Measurements from ENCODE around the gene MUC5B.

Gene MUC5B

DNA sequence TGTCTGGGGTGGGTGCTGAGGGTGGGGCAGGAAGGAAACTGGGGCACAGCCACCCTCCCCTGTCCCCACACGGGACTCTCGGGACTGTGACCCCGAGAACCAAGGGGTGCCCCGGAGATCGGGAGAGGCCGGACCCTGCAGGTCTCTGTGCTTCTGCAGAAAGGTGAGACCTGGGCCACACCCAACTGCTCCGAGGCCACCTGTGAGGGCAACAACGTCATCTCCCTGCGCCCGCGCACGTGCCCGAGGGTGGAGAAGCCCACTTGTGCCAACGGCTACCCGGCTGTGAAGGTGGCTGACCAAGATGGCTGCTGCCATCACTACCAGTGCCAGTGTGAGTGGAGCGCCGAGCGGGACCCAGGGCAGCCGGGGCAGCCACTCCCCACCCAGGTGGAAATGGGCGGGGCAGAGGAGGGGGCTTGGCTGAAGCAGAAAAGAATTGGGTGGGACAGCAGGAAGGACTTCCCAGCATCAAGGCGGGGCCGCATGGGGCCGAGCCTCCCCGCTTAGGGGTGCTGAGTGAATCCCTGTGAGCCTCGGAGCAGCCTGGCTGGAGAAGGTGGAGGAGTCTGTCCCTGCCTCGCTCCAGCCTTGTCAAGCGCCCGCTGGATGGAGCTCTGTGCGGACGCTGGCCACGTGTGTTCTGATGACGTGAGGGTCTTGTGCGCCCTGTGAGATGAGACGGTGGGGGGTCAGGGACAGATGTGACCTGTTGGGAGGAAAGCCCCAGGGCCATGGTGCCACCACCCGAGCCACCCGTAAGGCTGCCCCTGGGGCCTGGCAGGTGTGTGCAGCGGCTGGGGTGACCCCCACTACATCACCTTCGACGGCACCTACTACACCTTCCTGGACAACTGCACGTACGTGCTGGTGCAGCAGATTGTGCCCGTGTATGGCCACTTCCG is 29.3 kb upstream of the MUC5B start:
- DNase-seq = no peak

DNA sequence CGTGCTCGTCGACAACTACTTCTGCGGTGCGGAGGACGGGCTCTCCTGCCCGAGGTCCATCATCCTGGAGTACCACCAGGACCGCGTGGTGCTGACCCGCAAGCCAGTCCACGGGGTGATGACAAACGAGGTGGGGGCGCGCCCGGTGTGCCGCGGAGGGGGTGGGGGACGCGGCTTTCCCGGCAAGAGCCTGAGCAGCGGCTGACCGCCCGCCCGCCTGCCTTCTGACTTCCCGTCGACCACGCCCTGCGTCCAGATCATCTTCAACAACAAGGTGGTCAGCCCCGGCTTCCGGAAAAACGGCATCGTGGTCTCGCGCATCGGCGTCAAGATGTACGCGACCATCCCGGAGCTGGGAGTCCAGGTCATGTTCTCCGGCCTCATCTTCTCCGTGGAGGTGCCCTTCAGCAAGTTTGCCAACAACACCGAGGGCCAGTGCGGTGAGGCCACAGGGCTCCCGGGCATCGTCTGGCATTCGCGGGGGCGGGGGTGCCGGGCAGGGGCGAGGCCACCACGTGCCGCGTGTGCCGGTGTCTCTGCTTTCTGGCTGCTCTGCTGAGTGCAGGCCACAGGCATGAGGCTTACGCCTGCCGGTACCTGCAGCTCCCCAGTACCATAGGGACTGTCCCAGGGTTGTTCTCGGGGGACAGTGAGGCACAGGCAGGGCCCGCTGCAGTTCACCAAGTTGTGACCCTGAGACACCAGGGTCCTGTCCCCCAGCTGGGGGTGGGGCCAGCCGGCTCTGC is 28.5 kb upstream of the MUC5B start:
- DNase-seq = no peak

DNA sequence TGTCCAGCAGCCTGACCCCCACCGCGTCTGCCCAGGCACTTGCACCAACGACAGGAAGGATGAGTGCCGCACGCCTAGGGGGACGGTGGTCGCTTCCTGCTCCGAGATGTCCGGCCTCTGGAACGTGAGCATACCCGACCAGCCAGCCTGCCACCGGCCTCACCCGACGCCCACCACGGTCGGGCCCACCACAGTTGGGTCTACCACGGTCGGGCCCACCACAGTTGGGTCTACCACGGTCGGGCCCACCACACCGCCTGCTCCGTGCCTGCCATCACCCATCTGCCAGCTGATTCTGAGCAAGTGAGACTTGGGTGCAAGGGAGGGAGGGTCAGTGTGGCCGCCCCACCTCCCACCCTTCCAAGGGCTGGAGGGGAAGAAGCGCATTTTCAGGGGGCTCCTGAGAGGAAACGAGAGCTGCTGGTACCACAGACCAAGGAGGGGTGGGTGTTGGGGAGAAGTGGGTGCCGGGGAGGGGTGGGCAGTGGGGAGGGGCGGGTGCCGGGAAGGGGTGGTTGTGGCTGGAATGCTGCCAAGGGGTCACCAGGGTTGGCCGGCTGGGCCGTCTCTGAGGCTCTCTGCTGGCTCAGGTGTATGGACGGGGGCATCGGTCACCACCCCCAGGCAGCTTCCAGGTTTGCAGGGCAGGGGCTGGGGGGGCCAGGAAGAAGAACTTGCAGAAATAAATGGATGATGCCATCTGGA is 27.7 kb upstream of the MUC5B start:
- DNase-seq = no peak

DNA sequence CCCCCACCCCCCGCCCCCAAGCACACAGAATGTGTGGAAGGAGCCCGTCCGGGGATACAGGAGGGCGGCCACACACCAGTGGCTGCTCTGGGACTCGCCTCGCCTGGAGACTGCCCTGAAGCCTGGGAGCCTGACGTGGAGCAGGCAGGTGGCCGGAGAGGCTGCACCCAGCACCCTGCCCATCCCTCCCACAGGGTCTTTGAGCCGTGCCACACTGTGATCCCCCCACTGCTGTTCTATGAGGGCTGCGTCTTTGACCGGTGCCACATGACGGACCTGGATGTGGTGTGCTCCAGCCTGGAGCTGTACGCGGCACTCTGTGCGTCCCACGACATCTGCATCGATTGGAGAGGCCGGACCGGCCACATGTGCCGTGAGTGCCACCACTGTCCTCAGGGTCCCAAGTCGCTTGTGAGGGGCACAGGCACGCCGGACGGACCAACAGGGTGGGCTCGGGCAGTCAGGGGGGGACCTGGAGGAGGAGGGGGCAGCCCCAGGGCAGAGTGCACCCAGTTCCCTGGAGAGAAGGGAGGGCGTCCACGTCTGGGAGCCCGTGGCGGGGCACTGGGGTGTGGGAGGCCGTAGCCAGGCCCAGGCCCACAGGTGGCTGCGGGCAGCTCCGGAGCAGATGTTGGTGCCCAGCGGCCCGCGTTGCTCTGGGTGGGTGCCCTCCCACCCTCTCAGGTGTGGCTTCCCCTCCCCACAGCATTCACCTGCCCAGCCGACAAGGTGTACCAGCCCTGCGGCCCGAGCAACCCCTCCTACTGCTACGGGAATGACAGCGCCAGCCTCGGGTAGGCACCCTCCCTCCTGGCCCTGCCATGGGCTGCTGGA is 27.0 kb upstream of the MUC5B start:
- no peak for DNase-seq

DNA sequence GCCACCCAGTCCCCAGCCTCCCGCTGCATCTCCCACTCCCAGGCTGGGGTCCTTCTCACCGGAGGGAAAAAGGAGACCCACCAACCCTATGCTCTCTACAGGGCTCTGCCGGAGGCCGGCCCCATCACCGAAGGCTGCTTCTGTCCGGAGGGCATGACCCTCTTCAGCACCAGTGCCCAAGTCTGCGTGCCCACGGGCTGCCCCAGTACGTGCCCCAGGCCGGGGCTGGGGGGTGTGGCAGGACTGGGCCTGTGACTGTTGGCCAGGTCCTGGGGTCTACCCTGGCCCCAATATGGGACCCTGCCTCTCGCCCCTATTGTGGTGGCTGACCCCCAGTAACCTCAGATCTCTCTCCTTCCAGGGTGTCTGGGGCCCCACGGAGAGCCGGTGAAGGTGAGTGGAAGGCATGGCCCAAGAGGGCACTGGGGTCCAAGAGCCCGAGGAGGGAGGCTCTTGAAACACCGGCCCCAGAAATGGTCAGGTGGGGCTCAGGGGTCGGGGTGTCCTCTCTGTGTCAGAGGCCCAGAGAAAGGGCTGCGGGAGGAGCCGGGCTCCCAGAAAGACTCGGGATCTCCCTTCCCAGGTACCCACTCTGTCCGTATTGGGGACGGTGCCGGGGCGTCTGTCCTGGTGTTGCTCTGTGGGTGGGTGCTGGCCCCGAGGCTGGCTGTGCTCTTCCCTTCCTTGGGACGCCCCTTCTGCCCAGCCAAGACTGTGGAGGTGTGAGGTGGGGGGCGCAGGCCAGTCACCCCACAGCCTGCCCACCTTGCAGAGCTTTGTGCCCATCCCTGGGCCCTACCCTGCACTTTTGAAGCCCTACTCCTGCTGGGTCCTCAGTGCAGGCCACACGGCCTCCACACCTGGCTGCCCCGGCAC is 26.1 kb upstream of the MUC5B start:
- no peak for DNase-seq

DNA sequence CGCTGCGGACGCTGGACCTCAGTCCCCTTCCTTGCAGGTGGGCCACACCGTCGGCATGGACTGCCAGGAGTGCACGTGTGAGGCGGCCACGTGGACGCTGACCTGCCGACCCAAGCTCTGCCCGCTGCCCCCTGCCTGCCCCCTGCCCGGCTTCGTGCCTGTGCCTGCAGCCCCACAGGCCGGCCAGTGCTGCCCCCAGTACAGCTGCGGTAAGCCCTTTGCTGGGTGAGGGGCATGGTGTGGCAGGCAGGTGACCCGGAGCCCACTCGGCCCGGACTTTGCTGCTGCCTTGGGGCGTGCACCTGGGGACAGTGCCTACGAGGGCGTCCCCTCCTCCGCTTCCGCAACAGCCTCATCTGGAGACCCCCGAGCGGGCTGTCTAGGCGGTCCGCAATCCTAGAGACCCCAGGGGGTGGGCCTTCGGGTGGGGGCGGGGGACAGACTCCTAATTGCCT is 25.4 kb upstream of the MUC5B start:
- no peak for DNase-seq

DNA sequence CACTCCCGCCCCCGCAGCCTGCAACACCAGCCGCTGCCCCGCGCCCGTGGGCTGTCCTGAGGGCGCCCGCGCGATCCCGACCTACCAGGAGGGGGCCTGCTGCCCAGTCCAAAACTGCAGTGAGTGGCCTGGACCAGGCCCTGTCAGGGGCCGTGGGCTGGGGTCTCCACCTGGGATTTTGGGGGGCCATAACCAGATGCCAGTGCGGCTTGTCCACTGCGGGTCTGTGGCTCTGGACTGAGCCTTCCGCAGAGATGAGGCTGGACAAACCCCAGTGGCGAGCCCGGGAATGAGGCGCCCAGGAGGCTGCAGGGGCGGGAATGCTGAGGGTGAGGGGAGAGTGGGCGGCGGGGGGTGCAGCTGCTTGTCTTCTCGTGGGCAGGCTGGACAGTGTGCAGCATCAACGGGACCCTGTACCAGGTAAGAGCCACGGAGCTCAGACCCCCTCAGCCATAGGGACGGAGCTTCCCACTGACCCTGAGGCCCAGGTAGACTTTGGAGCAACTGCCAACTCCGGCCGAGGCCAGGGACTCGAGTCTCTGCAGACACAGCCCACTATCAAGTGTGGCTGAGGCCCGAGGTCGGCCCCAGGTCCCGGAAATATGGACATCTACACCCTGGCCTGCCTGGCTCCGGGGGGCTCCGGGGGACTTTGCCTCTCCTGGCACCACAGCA is 24.8 kb upstream of the MUC5B start:
- DNase-seq = no peak

DNA sequence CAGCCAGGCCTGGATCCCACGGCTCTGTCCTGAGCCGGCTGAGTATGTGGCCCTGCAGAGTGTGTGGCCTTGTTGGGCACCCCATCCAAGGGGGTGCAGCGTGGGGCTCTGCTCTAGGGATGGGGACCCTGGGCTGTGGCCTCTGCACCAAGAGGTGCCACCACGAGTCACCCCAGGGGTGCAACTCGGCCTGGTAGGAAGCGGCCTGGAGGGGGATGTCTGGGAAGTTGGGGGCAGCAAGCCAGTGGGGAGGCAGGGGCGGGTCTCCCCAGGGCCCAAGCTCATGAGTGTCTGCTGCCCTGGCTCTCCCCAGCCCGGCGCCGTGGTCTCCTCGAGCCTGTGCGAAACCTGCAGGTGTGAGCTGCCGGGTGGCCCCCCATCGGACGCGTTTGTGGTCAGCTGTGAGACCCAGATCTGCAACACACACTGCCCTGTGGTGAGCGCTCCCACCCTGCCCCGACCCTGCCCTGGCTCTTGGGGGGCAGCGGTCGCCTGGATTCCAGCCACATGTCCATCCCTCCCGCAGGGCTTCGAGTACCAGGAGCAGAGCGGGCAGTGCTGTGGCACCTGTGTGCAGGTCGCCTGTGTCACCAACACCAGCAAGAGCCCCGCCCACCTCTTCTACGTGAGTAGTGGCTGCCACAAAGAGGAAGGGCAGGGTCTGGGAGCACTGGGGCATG is 24.2 kb upstream of the MUC5B start:
- no peak for DNase-seq

DNA sequence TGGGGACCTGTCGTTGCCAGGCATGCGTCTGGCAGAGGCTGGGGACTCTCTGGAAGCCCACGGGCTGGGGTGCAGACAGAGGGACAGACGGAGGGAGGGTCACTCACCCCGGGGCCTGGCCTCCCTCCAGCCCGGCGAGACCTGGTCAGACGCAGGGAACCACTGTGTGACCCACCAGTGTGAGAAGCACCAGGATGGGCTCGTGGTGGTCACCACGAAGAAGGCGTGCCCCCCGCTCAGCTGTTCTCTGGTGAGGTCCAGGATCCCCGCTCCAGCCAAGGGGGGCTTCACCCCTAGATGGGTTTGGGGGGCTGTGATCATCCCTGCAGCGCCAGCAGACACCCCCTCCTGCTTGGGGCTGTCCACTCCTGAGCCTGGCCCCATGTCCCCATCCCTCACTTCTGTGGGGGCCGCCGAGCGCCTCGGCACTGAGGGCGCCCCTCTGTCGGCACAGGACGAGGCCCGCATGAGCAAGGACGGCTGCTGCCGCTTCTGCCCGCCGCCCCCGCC is 23.6 kb upstream of the MUC5B start:
- no peak for DNase-seq

DNA sequence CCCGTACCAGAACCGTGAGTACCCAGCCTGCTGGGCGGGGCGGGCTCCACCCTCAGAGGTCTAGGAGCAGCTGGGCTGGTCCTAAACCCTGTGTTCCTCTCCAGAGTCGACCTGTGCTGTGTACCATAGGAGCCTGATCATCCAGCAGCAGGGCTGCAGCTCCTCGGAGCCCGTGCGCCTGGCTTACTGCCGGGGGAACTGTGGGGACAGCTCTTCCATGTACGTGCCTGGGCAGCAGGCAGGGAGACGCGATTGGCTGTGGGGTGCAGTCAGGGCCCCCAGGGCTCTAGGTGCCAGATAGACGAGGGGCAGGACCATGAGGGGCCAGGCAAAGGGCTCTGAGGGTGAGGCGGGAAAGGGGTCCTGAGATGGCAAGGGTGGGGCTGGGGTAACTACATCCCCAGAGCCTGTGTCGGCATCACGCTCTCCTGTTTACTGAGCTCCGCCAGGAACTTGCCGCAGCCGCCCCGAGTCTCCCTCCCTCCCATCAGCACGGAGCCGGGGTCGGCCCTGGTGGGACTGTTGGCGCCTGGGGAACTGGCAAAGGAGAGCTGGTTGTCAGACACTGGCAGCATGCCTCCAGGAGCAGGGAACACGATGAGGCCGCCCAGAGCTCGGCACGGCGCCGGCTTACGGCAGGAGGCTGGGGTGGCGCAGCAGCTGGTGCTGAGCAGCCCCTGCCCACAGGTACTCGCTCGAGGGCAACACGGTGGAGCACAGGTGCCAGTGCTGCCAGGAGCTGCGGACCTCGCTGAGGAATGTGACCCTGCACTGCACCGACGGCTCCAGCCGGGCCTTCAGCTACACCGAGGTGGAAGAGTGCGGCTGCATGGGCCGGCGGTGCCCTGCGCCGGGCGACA is 22.9 kb upstream of the MUC5B start:
- DNase-seq = no peak

DNA sequence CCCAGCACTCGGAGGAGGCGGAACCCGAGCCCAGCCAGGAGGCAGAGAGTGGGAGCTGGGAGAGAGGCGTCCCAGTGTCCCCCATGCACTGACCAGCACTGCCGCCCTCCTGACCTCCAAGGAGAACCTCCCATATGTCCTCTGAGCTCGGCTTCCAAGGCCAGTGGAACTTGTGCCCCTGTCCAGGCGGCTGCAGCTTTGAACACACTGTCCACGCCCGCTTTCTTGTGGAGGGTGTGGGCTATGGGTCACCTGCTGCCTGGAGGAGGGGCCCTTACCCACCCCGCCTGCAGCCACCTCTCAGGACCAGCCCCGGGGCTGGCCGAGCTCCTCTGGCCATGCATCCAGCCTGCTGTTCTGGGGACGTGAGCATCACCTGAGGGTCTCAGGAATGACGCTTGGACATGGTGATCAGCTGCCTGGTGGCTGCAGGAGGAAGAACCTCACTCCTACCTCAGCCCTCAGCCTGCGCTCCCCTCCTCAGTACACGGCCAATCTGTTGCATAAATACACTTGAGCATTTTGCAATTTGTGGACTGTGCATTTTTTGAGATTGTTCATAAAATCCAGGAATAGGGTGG is 22.2 kb upstream of the MUC5B start:
- DNase-seq = no peak

DNA sequence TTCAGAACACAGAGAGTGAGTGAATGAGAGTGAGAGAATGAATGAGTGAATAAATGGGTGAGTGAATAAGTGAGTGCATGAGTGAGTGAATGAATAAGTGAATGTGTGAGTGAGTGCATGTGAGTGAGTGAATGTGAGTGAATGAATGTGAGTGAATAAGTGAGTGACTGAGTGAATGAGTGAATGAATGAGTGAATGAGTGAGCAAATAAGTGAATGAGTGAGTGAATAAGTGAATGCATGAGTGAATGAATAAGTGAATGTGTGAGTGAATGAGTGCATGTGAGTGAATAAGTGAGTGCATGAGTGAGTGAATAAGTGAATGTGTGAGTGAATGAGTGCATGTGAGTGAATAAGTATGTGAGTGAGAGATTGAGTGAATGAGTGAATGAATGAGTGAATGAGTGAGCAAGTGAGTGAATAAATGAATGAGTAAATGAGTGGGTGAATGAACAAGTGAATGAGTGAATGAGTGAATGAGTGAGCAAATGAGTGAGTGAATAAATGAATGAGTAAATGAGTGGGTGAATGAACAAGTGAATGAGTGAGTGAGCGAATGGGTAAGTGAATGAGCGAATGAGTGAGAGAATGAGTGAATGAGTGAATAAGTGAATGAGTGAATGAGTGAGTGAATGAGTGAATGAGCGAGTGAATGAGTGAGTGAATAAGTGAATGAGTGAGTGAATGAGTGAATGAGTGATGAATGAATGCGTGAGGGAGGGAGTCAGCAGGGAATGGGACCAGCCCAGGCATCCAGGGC is 21.3 kb upstream of the MUC5B start:
- no peak for DNase-seq

DNA sequence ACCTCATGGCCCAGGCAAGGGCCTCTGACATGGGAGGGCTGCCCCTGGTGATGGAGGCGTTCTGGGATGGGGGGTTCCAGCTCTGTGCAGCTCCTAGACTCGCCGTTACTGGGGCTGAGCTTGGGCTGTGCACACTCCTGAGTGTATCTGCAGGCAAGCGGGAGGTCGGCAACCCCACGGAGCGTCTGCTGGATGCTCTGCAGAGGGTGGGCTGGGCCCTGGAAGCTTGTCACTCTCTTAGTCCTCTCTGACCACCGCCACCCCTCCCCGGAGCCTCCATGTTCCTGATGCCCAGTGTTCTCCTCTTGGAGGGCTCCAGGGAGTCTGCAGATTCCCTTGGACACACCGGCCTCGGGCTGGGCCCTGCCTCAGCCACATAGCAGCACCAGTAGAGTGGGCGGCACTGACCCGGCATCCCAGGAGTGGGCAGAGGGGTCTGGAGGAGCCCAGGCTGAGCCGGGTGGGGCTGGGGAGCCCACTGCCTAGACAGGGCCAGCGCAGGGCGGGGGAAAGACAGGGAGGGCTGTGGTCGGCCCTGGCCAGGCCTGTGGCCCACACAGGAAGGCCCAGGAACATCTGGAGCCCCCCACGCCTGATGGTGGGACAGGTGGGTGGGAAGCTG is 20.6 kb upstream of the MUC5B start:
- DNase-seq = no peak

DNA sequence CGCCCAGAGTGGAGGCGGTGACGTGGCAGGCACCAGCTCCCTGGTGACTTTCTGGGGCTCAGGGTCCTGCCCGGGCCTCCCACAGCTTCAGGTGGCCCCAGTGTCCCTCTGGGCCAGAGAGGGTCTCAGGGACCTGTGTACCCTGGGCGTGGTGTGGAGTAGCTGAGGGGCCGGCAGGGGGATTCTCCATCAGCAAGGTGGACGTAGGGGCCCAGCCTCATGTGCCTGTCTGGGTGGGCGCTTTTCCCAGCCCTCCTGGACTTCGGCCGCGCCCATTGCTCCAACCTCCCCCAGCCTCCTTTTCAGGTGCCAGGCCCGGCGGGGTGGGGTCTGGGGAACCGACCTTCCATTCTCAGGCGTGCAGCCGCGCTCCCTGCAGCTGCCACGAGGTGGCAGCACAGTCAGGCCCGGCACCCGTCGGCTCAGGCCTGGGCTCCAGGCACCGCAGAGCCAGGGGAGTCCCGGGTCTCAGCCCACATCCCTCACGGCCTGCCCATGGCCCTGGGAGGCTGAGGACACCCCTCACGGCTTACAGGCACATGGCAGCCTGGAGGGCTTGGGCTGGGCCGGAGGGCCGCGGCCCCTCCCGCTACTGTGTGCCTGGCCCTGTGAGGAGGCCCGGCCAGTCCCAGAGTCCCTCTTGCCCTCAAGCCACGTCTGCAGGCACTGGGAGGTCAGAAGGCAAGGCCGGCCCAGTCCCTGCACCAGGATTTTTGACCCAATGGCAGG is 19.9 kb upstream of the MUC5B start:
- DNase-seq = peak; percentile 49

DNA sequence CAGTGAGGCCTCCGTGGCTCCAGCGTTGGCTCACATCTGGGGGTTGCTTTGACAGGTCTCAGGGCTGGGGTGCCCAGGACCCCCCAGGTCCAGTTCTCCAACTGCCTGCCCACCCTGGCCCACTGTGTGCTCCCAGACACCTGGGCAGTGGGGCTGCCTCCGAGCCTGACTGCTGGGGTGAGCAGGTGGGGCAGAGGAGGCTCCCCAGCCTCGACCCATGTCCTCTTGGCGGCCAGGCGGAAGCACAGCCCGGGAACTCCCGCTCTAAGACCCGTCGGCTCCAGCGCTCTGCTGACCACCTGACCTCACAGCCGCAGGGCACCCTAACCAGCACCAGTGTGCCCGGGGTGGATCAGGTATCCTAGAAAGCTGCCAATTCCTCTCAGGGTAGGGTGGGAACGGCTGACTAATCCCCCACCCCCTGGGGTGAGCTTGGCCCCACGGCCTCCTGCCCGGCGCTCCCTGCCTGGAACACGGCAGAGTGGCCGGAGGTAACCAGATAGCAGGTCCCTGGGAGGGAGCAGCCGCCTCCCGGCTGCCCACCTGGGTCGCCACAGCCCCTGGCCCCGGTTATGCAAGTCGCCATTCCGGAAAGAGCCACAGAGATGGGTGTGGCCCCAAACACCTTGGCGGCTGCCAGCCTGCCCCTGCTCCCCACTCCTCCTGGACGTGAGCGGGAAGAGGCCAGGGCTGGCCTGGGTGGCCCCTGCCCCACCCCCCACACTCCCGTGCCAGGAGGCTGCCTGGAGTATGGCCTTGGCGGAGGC is 19.2 kb upstream of the MUC5B start:
- DNase-seq = no peak
